WTC11 (cell line): ENCODE data around the gene NRXN3. TPM values are rescaled to one million over a fixed set of nuclear protein-coding genes. Genes with fewer than 3 reads are reported as not detected.

Source experiments
- ATAC-seq: fragments of 200-7000 bp; cut with Tn5 transposase; 2 replicates; pipeline ENCODE4 v1.10.0; 2021; ENCODE audit warnings: mild to moderate bottlenecking, moderate library complexity
- CTCF ChIA-PET: fragments of 300-600 bp; sonication (Branson Sonifier 250); formaldehyde crosslinking; loops from one replicate; lab custom pipeline; 2021; ENCODE audit warnings: antibody characterized with exemption; lab: Charles Lee
- POLR2A ChIA-PET: fragments of 350-600 bp; sonication (Branson Sonifier 250); formaldehyde crosslinking; loops from one replicate; lab custom pipeline; 2021; ENCODE audit warnings: antibody characterized with exemption; lab: Charles Lee
- DNase-seq: peaks from one replicate; pipeline ENCODE4 v3.0.0; 2021; ENCODE audit warnings: low spot score
- H3K27ac Mint-ChIP-seq: 2 replicates; pipeline ENCODE4 v1.8.0; 2021; ENCODE audit warnings: mixed read lengths
- H3K27me3 Mint-ChIP-seq: 2 replicates; pipeline ENCODE4 v1.8.0; 2021; ENCODE audit warnings: low read depth, mild to moderate bottlenecking, moderate library complexity, mixed read lengths
- H3K36me3 Mint-ChIP-seq: 2 replicates; pipeline ENCODE4 v1.8.0; 2021; ENCODE audit warnings: mixed read lengths
- H3K4me1 Mint-ChIP-seq: 2 replicates; pipeline ENCODE4 v1.8.0; 2022; ENCODE audit warnings: mixed read lengths
- H3K4me3 Mint-ChIP-seq: 2 replicates; pipeline ENCODE4 v1.8.0; 2021; ENCODE audit warnings: mild to moderate bottlenecking, moderate library complexity, mixed read lengths
- H3K9me3 Mint-ChIP-seq: 2 replicates; pipeline ENCODE4 v1.8.0; 2021; ENCODE audit warnings: mixed read lengths
- ARID4B ChIP-seq: sonication (generic); formaldehyde crosslinking; IDR thresholded peaks from 2 replicates; pipeline ENCODE4 v1.8.0; 2023; ENCODE audit warnings: missing genetic modification reagents, mild to moderate bottlenecking, borderline replicate concordance
- ATF2 ChIP-seq: sonication (generic); formaldehyde crosslinking; IDR thresholded peaks from 2 replicates; pipeline ENCODE4 v1.8.1; 2022; ENCODE audit warnings: low read depth, missing genetic modification reagents, borderline replicate concordance
- CREB1 ChIP-seq: sonication (generic); formaldehyde crosslinking; IDR thresholded peaks from 2 replicates; pipeline ENCODE4 v1.8.0; 2023; ENCODE audit warnings: mild to moderate bottlenecking, missing genetic modification reagents
- ERG ChIP-seq: fragments of 250-450 bp; sonication (Bioruptor Pico); IDR thresholded peaks from 2 replicates; pipeline ENCODE4 v1.8.0; 2021; ENCODE audit warnings: mild to moderate bottlenecking
- FOXJ3 ChIP-seq: sonication (generic); formaldehyde crosslinking; IDR thresholded peaks from 2 replicates; pipeline ENCODE4 v1.9.0; 2021; ENCODE audit warnings: missing genetic modification reagents, mild to moderate bottlenecking, borderline replicate concordance
- JAZF1 ChIP-seq: fragments of 250-450 bp; sonication (Bioruptor Pico); IDR thresholded peaks from 2 replicates; pipeline ENCODE4 v1.9.0; 2021; ENCODE audit warnings: moderate library complexity, mild to moderate bottlenecking, inconsistent platforms
- MXD4 ChIP-seq: fragments of 250-450 bp; sonication (Bioruptor Pico); IDR thresholded peaks from 2 replicates; pipeline ENCODE4 v1.8.0; 2021; ENCODE audit warnings: mild to moderate bottlenecking, moderate library complexity, borderline replicate concordance
- MYBL2 ChIP-seq: sonication (generic); formaldehyde crosslinking; IDR thresholded peaks from 2 replicates; pipeline ENCODE4 v1.8.1; 2023; ENCODE audit warnings: mild to moderate bottlenecking, moderate library complexity, missing genetic modification reagents
- PREB ChIP-seq: sonication (generic); formaldehyde crosslinking; IDR thresholded peaks from 2 replicates; pipeline ENCODE4 v1.8.1; 2022; ENCODE audit warnings: mild to moderate bottlenecking, missing genetic modification reagents, moderate library complexity, borderline replicate concordance
- ZNF423 ChIP-seq: fragments of 250-450 bp; sonication (Bioruptor Pico); IDR thresholded peaks from 2 replicates; pipeline ENCODE4 v2.1.2; 2022; ENCODE audit warnings: mild to moderate bottlenecking, moderate library complexity
- ZNF425 ChIP-seq: fragments of 250-450 bp; sonication (Bioruptor Pico); conservative IDR thresholded peaks from 2 replicates; pipeline ENCODE4 v1.9.0; 2021; ENCODE audit warnings: mild to moderate bottlenecking
- ZNF532 ChIP-seq: fragments of 250-450 bp; sonication (Bioruptor Pico); IDR thresholded peaks from 2 replicates; pipeline ENCODE4 v1.9.0; 2021; ENCODE audit warnings: mild to moderate bottlenecking, borderline replicate concordance
- total RNA-seq: library from RNA; stranded (reverse); gene quantifications from 3 replicates; pipeline ENCODE4 v1.2.3, GENCODE V29; 2021

The NRXN3 gene
- total RNA-seq, 1 experiment from 2014 or later = 3.0 TPM

- ChIA-PET CTCF (interaction anchor here (0.5 to 3.4 kb wide), 3 partner anchors 134 to 394 kb away, joined by 4 to 14 read pairs (median 5); no protein-coding TSS in a partner anchor), POLR2A (no interaction called here)
- DNase-seq (no peak), ATAC-seq (no peak)
- no peaks in the 10 kb centered on the region for H3K9me3 Mint-ChIP-seq
- H3K27ac Mint-ChIP-seq = no peak overlapping the region
- no peaks in the 10 kb centered on the region; the same call in 1 of the 2 replicates for H3K27me3 Mint-ChIP-seq
- no peak overlapping the region for H3K4me3 Mint-ChIP-seq
- H3K4me1 Mint-ChIP-seq = peaks cover 37% of the 10 kb centered on the region
- H3K36me3 Mint-ChIP-seq = no peaks in the 10 kb centered on the region
- TF ChIP-seq FOXJ3 (CRISPR knock-in tag) = no peak
- no peak for TF ChIP-seq ZNF423 (CRISPR knock-in tag)
- TF ChIP-seq CREB1 (CRISPR knock-in tag) = no peak
- TF ChIP-seq ZNF425 (CRISPR knock-in tag) = no peak
- TF ChIP-seq JAZF1 (CRISPR knock-in tag) = no peak
- TF ChIP-seq ATF2 = no peak
- TF ChIP-seq MXD4 = no peak
- TF ChIP-seq ARID4B (CRISPR knock-in tag) = no peak
- TF ChIP-seq MYBL2 (CRISPR knock-in tag) = no peak
- TF ChIP-seq PREB = no peak
- no peak for TF ChIP-seq ZNF532
- TF ChIP-seq ERG (CRISPR knock-in tag) = no peak
Measured at GRCh38 chr14:78156196-78156595, 14.0 kb upstream of the NRXN3 start.
